HG03135 (cell line): ENCODE results near the gene CHST11.
A peak's percentile ranks its signal among the peaks of the same experiment; 100 is the strongest.
"Not testable (repeated sequence)": the region's sequence is repeated elsewhere in the genome, so short reads cannot be mapped to it uniquely, and the experiment has no call there.

ENCODE experiments used
- ATAC-seq: cut with Tn5 transposase; IDR thresholded peaks from one replicate; pipeline ENCODE4 v1.9.1; 2021; ENCODE audit warnings: mild to moderate bottlenecking, moderate library complexity; ENCODE audit not compliant: unreplicated experiment

Gene CHST11

GRCh38 chr12:104600036-104600712 is 143.4 kb downstream of the CHST11 start:
- no peak for ATAC-seq

- no peak for ATAC-seq
These were observed 144.3 kb downstream of the CHST11 start for GRCh38 chr12:104600790-104601739.

DNA sequence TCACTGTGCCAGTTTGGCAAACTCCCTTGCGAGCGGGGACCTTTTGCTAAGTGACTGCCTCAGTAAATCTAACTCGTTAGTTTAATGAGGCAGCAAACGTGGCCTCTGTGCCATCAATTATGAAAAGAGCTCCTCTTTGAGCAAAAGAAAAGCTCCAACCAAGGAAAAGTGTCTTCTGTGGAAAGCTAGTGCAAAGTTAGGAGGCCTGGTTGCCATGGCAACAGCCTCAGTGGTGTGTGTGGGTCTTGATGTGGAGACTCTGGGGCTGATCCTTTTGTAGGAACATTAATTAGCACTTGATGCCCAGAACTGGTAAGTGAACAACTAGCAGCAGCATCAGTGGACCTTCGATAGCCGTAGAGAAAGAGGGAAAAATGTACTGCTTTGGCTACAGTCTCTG is 145.7 kb downstream of the CHST11 start:
- no peak for ATAC-seq

- ATAC-seq = no peak
These were observed 146.1 kb downstream of the CHST11 start for GRCh38 chr12:104602896-104603295.

- ATAC-seq = no peak
These were observed 146.8 kb downstream of the CHST11 start for GRCh38 chr12:104603545-104603973.

DNA sequence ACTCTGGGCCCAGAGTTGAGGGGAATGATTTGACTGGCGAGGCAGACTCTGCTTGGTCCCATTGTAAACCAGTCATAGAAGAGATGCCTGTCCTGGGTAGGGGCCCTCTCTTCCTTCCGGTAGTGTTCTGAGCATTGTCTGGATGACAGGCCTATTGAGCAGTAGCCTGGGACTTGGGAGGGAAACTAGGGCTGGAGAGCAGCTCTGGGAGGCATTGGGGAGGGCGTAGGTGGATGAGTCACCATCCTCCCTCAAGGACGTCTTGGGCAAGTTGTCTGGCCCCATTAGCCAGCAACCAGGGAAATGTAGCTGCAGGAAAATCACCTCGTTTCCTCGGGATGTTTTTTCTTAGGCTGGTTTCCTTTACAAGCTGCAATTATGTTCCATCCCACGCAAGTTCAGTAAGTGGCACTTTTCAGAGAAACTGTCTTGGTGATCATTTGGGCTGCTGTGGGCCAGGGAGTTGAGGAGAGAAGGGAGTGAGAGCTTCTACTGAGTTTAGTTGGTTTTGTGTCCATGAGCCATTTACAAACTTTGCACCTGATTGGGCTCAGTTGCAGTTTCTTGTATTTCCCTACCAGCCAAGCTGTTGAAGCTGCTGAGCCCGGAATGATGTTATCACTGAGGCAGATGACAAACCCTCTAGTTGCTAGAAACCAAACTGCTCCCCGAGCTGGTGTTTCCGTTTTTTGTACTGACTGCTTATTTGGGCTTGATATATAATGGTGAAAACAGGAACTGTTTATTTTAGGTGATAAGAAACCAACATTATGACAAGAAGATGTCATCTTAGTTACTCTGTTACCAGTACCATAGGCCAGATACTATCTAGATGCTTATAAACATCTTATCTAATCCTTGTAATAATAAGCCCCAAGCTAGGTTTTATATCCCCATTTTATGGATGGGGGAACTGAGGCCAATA is 147.6 kb downstream of the CHST11 start:
- ATAC-seq = peak; percentile 84

GRCh38 chr12:104604995-104605675 is 148.4 kb downstream of the CHST11 start:
- no peak for ATAC-seq

GRCh38 chr12:104605685-104606084 is 148.9 kb downstream of the CHST11 start:
- ATAC-seq = no peak

DNA sequence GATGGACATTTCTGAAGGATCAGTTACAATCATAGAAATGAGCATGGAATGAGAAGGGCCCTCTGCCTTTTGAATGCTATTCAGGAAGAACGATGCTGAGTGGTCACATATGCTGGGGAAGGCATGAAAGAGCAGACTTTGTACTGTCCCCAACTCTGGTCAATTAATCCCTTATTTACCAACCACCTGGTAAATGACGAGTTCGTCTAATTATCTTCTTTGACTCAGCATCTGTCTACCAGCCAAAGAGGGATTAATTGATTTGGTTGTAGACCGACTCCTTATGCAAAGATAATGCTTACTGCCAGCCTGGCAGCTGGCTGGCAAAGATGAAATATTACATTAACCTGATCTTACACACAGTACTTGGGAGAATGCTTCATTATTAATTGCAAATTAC is 152.2 kb downstream of the CHST11 start:
- no peak for ATAC-seq

- no peak for ATAC-seq
These were observed 152.7 kb downstream of the CHST11 start for GRCh38 chr12:104609445-104609844.

GRCh38 chr12:104610513-104611235 is 153.9 kb downstream of the CHST11 start:
- ATAC-seq = no peak

- no peak for ATAC-seq
These were observed 154.9 kb downstream of the CHST11 start for GRCh38 chr12:104611671-104612070.

DNA sequence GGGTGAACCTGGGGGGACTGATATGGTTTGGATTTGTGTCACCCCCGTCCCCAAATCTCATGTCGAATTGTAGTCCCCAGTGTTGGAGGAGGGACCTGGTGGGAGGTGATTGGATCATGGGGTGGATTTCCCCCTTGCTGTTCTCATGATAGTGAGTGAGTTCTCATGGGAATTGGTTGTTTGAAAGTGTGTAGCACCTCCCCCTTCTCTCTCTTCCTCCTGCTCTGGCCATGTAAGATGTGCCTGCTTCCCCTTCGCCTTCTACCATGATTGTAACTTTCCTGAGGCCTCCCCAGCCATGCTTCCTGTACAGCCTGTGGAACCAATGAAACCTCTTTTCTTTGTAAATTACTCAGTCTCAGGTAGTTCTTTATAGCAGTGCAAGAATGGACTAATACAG is 156.6 kb downstream of the CHST11 start:
- not testable (repeated sequence) for ATAC-seq

- no peak for ATAC-seq
These were observed 158.4 kb downstream of the CHST11 start for GRCh38 chr12:104615048-104615561.

DNA sequence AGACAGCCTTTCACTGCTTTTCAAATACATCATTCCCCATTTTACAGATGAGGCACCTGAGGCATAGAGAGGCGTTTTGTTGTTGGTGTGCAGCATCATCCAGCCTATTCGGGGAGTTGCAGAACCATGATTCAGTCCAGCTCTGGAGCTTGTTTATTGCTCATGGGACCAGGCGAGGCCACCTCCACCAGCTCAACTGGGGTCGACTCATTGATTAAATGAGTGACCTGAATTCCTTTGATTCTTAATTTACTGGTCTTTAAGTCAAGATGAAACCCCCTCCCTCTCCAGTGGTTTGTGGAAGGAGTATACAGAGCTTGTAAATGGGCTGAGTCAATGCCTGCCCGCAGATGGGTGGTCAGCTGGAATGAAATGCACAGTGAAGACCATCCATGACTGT is 161.9 kb downstream of the CHST11 start:
- ATAC-seq = no peak

GRCh38 chr12:104619305-104619704 is 162.6 kb downstream of the CHST11 start:
- no peak for ATAC-seq

DNA sequence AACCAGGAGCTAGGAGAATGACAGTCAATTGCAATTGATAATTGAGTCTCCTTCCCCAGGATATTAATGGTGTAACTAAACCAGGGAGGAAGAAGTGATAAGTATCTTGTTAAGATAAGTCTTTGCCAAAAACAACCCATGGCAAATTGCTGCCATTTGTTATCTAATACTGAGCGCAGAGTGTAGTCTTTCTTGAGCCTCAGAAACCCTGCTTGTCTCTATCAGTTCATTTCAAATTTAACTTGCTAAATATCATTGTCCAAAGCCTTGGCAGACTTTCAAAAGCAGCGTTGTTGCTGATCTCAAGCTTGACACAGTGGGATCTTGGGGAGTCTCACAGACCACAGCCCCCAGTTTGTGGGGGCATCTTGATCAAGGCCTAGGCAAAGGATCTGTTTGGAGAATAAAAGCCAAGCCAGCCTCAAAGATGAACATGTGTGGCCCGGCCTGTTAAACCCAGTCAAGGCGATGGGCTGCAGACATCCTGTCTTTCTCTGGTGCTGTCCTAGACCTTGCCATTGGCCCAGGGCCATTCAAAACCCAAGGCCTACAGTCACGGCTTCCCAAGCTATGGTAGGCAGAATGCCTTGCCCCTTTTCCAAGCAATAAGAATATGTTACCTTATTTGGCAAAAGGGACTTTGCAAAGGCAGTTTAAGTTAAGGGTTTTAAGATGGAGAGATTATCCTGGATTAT is 164.2 kb downstream of the CHST11 start:
- no peak for ATAC-seq

GRCh38 chr12:104622928-104623327 is 166.2 kb downstream of the CHST11 start:
- no peak for ATAC-seq

DNA sequence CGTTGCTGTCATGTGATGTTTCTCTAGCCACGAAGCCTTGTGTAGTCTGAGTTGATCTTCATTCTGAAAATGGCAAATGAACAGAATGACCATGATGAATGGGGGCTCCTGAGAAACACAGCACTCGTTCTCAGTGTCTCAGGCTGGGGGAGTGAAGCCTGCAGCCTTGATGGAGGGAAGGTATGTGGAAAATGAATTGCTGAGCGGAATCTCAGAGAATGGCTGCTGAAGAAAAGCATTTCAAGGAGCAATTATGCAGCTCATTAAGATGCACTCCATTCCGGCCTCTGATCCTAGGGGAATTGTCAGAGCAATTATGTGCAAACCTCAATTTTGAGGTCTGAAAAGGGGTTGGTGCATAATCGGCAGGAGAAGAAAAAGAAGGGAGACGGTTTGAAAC is 167.1 kb downstream of the CHST11 start:
- ATAC-seq = no peak
